Left lung (tissue), 14 donors: ENCODE measurements around the gene PRIMPOL. TPM values are rescaled to one million over a fixed set of nuclear protein-coding genes. Genes with fewer than 3 reads are reported as not detected.
A peak's percentile ranks its signal among the peaks of the same experiment; 100 is the strongest.
"Not testable (repeated sequence)": the region's sequence is repeated elsewhere in the genome, so short reads cannot be mapped to it uniquely, and the experiment has no call there.

ENCODE experiments used
- ATAC-seq: fragments of 200-7000 bp; cut with Tn5 transposase; one replicate; pipeline ENCODE4 v1.9.1; 2020; ENCODE audit warnings: moderate library complexity
- DNase-seq, 4 donors: peaks; one replicate each; pipeline ENCODE4 v3.0.0-alpha.2; 2013 to 2020
- H3K27ac ChIP-seq, 2 donors: fragments of 200-600 bp; sonication (generic) in 1 of 2; one replicate each; pipeline versions ENCODE4 v1.5.0 to v1.8.0; 2020 to 2021
- H3K27me3 ChIP-seq, 2 donors: fragments of 200-600 bp; sonication (generic) in 1 of 2; one replicate each; pipeline versions ENCODE4 v1.5.0 to v1.8.0; 2020 to 2021
- H3K36me3 ChIP-seq, 2 donors: fragments of 200-600 bp; sonication (generic) in 1 of 2; one replicate each; pipeline versions ENCODE4 v1.5.0 to v1.8.0; 2020 to 2021
- H3K4me1 ChIP-seq, 2 donors: fragments of 200-600 bp; one replicate each; pipeline ENCODE4 v1.8.0; 2021
- H3K4me3 ChIP-seq, 2 donors: fragments of 200-600 bp; sonication (generic) in 1 of 2; one replicate each; pipeline versions ENCODE4 v1.5.0 to v1.8.0; 2020 to 2021; ENCODE audit warnings: mild to moderate bottlenecking in 1 of 2
- H3K9me3 ChIP-seq, 2 donors: fragments of 200-600 bp; sonication (generic) in 1 of 2; one replicate each; pipeline versions ENCODE4 v1.5.0 to v1.8.0; 2020 to 2021
- intact Hi-C, 2 donors: fragments of 100-400 bp; cut with DNase I; formaldehyde crosslinking; loops; one replicate each; pipeline versions ENCODE4 v1.11.2 to v1.14.2; 2022
- long read RNA-seq, 12 donors: library from polyadenylated mRNA in 2 of 12; unstranded in 2 of 12; transcript quantifications; one replicate each; pipeline ENCODE4 v2.0.0 and lab custom pipeline, GENCODE V29; 2019 to 2026
- polyA plus RNA-seq, 6 donors: library from polyadenylated mRNA; unstranded; fragments of 120-200 nt; gene quantifications; one replicate each; pipeline ENCODE4 v1.2.1, GENCODE V29; 2013; ENCODE audit not compliant: insufficient read length in 6 of 6
- total RNA-seq, 2 donors: library from RNA; stranded (reverse); fragmentation: NEBNext Ultra II Directional; extraction: Animal tissue kit (Norgen Biotek cat#: 25700); gene quantifications; one replicate each; pipeline ENCODE4 v1.2.1, GENCODE V29; 2021
- TF ChIP-seq, protein P1 (sequence below), 2 donors: fragments of 200-600 bp; sonication (generic) in 1 of 2; IDR thresholded peaks; one replicate each; pipeline versions ENCODE4 v1.5.0 to v1.8.0; 2021; ENCODE audit warnings: antibody characterized with exemption in 2 of 2
- donor health status: DM: no; HTN: yes; CAD: no.
- donor health status: DM: no; HTN: no; CAD: no.

The PRIMPOL gene, protein sequence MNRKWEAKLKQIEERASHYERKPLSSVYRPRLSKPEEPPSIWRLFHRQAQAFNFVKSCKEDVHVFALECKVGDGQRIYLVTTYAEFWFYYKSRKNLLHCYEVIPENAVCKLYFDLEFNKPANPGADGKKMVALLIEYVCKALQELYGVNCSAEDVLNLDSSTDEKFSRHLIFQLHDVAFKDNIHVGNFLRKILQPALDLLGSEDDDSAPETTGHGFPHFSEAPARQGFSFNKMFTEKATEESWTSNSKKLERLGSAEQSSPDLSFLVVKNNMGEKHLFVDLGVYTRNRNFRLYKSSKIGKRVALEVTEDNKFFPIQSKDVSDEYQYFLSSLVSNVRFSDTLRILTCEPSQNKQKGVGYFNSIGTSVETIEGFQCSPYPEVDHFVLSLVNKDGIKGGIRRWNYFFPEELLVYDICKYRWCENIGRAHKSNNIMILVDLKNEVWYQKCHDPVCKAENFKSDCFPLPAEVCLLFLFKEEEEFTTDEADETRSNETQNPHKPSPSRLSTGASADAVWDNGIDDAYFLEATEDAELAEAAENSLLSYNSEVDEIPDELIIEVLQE
- total RNA-seq (10 to 100 TPM; 11.8 to 15.8 TPM), polyA plus RNA-seq (10 to 100 TPM; 36.3 to 49.1 (median 43.7) TPM)
- long read RNA-seq, donor 1, transcript PRIMPOL-208 (3 exons, 498 nt), result major isoform, 10 of 51 reads
- long read RNA-seq, donor 1, partial matches to known transcripts, result 24 of 51 reads
- long read RNA-seq, donor 1, other reads (novel, unspliced or antisense), result 16 of 51 reads
- long read RNA-seq, donor 2, transcript PRIMPOL-208 (3 exons, 498 nt), result major isoform, 16 of 20 reads
- long read RNA-seq, donor 2, partial matches to known transcripts, result 0 of 20 reads
- long read RNA-seq, donor 2, other reads (novel, unspliced or antisense), result 0 of 20 reads
- long read RNA-seq, donor 3, partial matches to known transcripts, result 14 of 23 reads
- long read RNA-seq, donor 3, other reads (novel, unspliced or antisense), result 8 of 23 reads
- long read RNA-seq, donor 4, partial matches to known transcripts, result 0 of 3 reads
- long read RNA-seq, donor 4, other reads (novel, unspliced or antisense), result 1 of 3 reads
- long read RNA-seq, donor 5, transcript PRIMPOL-208 (3 exons, 498 nt), result major isoform, 10 of 13 reads
- long read RNA-seq, donor 5, partial matches to known transcripts, result 0 of 13 reads
- long read RNA-seq, donor 5, other reads (novel, unspliced or antisense), result 0 of 13 reads
- long read RNA-seq, donor 6, partial matches to known transcripts, result 0 of 2 reads
- long read RNA-seq, donor 6, other reads (novel, unspliced or antisense), result 0 of 2 reads
- long read RNA-seq, donor 7, partial matches to known transcripts, result 0 of 4 reads
- long read RNA-seq, donor 7, other reads (novel, unspliced or antisense), result 0 of 4 reads
- long read RNA-seq, donor 8, transcript PRIMPOL-208 (3 exons, 498 nt), result major isoform, 9 of 10 reads
- long read RNA-seq, donor 8, partial matches to known transcripts, result 0 of 10 reads
- long read RNA-seq, donor 8, other reads (novel, unspliced or antisense), result 0 of 10 reads
- long read RNA-seq, donor 9, result 0 reads
- long read RNA-seq, donor 10, partial matches to known transcripts, result 0 of 1 reads
- long read RNA-seq, donor 10, other reads (novel, unspliced or antisense), result 0 of 1 reads
- long read RNA-seq, donor 11, transcript PRIMPOL-208 (3 exons, 498 nt), result major isoform, 6 of 8 reads
- long read RNA-seq, donor 11, partial matches to known transcripts, result 0 of 8 reads
- long read RNA-seq, donor 11, other reads (novel, unspliced or antisense), result 0 of 8 reads
- long read RNA-seq, donor 12, transcript PRIMPOL-208 (3 exons, 498 nt), result major isoform, 7 of 25 reads
- long read RNA-seq, donor 12, partial matches to known transcripts, result 5 of 25 reads
- long read RNA-seq, donor 12, other reads (novel, unspliced or antisense), result 7 of 25 reads

DNA sequence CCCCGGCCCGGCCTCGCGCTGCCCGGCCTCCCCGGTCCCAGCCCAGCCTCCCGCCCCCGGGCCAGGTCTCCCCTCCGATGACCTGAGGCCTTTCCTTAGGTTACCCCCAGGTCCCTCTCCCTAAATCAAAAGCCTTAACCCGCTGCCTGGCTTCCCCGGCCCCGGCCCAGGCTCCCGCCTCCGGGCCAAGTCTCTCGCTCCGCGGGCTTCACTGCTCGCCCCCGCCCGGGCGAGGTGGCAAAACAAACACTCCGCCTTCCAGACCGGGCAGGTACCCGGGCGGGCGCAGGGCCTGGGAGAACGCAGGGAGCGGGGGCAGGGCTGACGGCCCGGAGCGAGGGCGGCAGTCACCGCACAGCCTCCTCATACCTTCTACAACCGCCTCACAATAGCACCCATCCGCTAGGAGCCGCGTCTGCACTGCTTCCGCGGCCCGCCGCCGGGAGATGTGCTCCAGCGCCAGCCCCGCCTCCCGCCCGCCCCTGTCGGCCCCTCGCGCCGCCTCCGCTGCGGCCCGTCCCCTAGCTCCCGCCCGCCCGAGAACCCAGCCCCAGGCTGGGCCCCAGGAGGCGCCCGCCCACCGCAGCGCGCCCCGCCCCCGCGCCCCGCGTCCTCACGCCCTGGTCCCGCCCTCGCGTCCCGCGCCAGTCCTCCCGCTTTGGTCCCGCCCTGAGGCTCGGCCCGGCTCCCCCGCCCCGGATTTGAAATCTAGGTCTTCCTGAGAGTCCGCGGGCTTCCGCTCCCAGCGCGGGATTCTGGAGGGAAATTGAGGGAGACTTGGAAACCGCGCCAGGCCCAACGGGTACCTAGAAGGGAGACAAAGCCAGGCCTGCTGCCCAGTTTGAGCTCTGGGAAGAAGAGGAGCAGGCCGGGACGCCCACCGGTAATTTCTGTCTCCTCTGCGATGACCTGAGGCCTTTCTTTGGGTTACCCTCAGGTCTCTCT is at the start of gene PRIMPOL, which contains the start of gene CASP3:
Gene PRIMPOL, plus strand, starts transcription at position 713 of the 945 bp plus-strand sequence. CDS start 7,403 bp downstream, outside the sequence.
Gene CASP3, minus strand, starts transcription at position 422 of the 945 bp plus-strand sequence. CDS start 10,994 bp downstream, outside the sequence.
- H3K9me3 ChIP-seq, result no peaks in the 10 kb centered on the region
- peaks cover 22 to 58% of the 10 kb centered on the region in 2 donors for H3K4me1 ChIP-seq
- intact Hi-C loops, result no loop called here
- TF ChIP-seq, protein P1, sequence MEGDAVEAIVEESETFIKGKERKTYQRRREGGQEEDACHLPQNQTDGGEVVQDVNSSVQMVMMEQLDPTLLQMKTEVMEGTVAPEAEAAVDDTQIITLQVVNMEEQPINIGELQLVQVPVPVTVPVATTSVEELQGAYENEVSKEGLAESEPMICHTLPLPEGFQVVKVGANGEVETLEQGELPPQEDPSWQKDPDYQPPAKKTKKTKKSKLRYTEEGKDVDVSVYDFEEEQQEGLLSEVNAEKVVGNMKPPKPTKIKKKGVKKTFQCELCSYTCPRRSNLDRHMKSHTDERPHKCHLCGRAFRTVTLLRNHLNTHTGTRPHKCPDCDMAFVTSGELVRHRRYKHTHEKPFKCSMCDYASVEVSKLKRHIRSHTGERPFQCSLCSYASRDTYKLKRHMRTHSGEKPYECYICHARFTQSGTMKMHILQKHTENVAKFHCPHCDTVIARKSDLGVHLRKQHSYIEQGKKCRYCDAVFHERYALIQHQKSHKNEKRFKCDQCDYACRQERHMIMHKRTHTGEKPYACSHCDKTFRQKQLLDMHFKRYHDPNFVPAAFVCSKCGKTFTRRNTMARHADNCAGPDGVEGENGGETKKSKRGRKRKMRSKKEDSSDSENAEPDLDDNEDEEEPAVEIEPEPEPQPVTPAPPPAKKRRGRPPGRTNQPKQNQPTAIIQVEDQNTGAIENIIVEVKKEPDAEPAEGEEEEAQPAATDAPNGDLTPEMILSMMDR (IDR thresholded peaks at IDR 0.05), result peak in 1 of 2 donors; percentile 28
- H3K27ac ChIP-seq, result peak within 1 kb of the TSS; percentile 96 to 97
- peak within 1 kb of the TSS; percentile 79 to 82 for H3K4me3 ChIP-seq
- H3K36me3 ChIP-seq, result peaks cover 0 to 4% of the 10 kb centered on the region in 2 donors
- peak; percentile 95 to 100 (median 98) for DNase-seq
- peak; percentile 96 for ATAC-seq
- H3K27me3 ChIP-seq, result no peaks in the 10 kb centered on the region

DNA sequence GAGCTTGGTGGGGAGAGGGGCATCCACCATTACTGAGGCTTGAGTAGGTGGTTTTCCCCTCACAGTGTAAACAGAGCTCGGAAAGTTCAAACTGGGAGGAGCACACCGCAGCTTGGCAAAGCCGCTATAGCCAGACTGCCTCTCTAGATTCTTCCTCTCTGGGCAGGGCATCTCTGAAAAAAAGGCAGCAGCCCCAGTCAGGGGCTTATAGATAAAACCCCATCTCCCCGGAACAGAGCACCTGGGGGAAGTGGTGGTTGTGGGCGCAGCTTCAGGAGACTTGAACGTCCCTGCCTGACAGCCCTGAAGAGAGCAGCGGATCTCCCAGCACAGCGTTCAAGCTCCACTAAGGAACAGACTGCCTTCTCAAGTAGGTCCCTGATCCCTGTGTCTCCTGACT is 48.6 kb upstream of the PRIMPOL start:
- DNase-seq, H3K27ac ChIP-seq, ATAC-seq, H3K4me3 ChIP-seq, H3K27me3 ChIP-seq, intact Hi-C loops, H3K36me3 ChIP-seq, H3K4me1 ChIP-seq: not testable (repeated sequence)
- H3K9me3 ChIP-seq, result peaks cover 0 to 14% of the 10 kb centered on the region in 2 donors

DNA sequence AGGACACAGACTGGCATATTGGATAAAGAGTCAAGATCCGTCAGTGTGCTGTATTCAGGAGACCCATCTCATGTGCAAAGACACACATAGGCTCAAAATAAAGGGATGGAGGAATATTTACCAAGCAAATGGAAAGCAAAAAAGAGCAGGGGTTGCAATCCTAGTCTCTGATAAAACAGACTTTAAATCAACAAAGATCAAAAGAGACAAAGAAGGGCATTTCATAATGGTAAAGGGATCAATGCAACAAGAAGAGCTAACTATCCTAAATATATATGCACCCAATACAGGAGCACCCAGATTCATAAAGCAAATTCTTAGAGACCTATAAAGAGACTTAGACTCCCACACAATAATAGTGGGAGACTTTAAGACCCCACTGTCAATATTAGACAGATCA is 46.7 kb upstream of the PRIMPOL start:
- DNase-seq, H3K4me3 ChIP-seq, H3K27me3 ChIP-seq, H3K36me3 ChIP-seq, H3K27ac ChIP-seq, intact Hi-C loops, H3K4me1 ChIP-seq, ATAC-seq: not testable (repeated sequence)
- peaks cover 0 to 18% of the 10 kb centered on the region in 2 donors for H3K9me3 ChIP-seq

DNA sequence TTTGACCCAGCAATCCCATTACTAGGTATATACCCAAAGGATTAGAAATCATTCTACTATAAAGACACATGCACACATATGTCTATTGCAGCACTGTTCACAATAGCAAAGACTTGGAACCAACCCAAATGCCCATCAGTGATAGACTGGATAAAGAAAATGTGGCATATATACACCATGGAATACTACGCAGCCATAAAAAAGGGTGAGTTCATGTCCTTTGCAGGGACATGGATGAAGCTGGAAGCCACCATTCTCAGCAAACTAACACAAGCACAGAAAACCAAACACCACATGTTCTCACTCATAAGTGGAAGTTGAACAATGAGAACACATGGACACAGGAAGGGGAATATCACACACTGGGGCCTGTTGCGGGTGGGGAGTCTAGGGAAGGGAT is 42.1 kb upstream of the PRIMPOL start:
- DNase-seq, H3K36me3 ChIP-seq, H3K27ac ChIP-seq, H3K4me1 ChIP-seq, intact Hi-C loops, H3K4me3 ChIP-seq, ATAC-seq, H3K27me3 ChIP-seq: not testable (repeated sequence)
- H3K9me3 ChIP-seq, result peaks cover 0 to 18% of the 10 kb centered on the region in 2 donors

DNA sequence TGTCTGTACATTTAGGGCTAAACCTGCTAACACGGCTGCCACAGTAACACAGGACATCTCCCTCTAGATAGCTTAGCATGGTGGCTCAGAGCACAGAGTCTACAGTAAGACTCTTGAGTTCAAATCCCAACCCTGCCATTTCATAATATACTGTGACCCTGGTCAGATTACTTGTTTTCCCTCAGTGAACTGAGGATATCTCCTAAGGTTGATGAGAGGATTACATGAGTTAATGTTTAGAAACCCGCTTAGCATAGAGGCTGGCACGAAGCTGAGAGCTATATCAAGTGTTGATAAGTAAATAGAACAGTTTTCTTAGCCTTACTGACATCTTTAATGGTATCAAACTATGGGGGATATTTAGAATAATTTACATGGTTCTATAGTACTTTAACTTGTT is 37.5 kb upstream of the PRIMPOL start:
- TF ChIP-seq, protein P1 (IDR thresholded peaks at IDR 0.05), result no peak
- H3K27ac ChIP-seq, result no peak overlapping the region
- no peaks in the 10 kb centered on the region for H3K36me3 ChIP-seq
- H3K9me3 ChIP-seq, result peaks cover 0 to 7% of the 10 kb centered on the region in 2 donors
- intact Hi-C loops, result no loop called here
- H3K4me3 ChIP-seq, result no peak overlapping the region
- no peaks in the 10 kb centered on the region for H3K4me1 ChIP-seq
- DNase-seq (no peak), ATAC-seq (no peak)
- no peaks in the 10 kb centered on the region for H3K27me3 ChIP-seq
